HepG2 (cell line): ENCODE data around the gene P2RY2. TPM values are rescaled to one million over a fixed set of nuclear protein-coding genes. Genes with fewer than 3 reads are reported as not detected.
A peak's percentile ranks its signal among the peaks of the same experiment; 100 is the strongest.

Experiments
- ATAC-seq: fragments of 200-7000 bp; cut with Tn5 transposase; 3 replicates; pipeline ENCODE4 v1.9.1; 2020; ENCODE audit warnings: mild to moderate bottlenecking, moderate library complexity
- BruUV-seq: library from RNA; stranded (reverse); fragments of 400-500 nt; replicated peaks from 2 replicates; lab custom pipeline; 2021; lab: Mats Ljungman, UMichigan
- CTCF ChIA-PET: fragments of 300-600 bp; formaldehyde crosslinking; extraction: SDS; loops from one replicate; lab custom pipeline; 2021; ENCODE audit warnings: low total read pairs, inconsistent platforms, low intra/inter-chr PET ratio; lab: Yijun Ruan, JAX
- POLR2A ChIA-PET: fragments of 350-600 bp; sonication (Branson Sonifier 250); formaldehyde crosslinking; loops from one replicate; lab custom pipeline; 2020; ENCODE audit warnings: antibody characterized with exemption, inconsistent platforms; lab: Yijun Ruan, JAX
- DNase-seq: peaks from one replicate; pipeline ENCODE4 v3.0.0-alpha.2; 2015; ENCODE audit warnings: low spot score
- FAIRE-seq: peaks from 3 replicates; lab custom pipeline; 2011; peaks lifted over from hg19 to GRCh38; lab: Jason Lieb, UNC
- H2AFZ ChIP-seq: one replicate; pipeline ENCODE4 v1.6.1; 2011; ENCODE audit warnings: low read length, inconsistent platforms
- H3K27ac ChIP-seq: fragments of 300-600 bp; 3 replicates; pipeline ENCODE4 v1.8.0; 2011; ENCODE audit warnings: mixed run types, mild to moderate bottlenecking, mixed read lengths, low read length, inconsistent platforms; ENCODE audit not compliant: insufficient read depth; ENCODE audit errors: extremely low read length
- H3K27me3 ChIP-seq, 2 experiments: fragments of 200-600 bp in 1 of 2; 2 replicates in 1 of 2; 3 replicates in 1 of 2; pipeline versions ENCODE4 v1.6.0 to v1.8.0; 2011; ENCODE audit warnings: low read length in 2 of 2, mild to moderate bottlenecking in 2 of 2, moderate library complexity in 2 of 2, inconsistent platforms in 1 of 2; ENCODE audit not compliant: insufficient read depth in 2 of 2, control insufficient read depth in 1 of 2
- H3K36me3 ChIP-seq, 2 experiments: fragments of 200-600 bp in 1 of 2; replicated peaks in 1 of 2; 2 replicates in 1 of 2; 3 replicates in 1 of 2; pipeline versions ENCODE4 v1.5.1 to v1.8.0; 2011; ENCODE audit warnings: low read length in 2 of 2, inconsistent platforms in 1 of 2; ENCODE audit not compliant: insufficient read depth in 2 of 2, control insufficient read depth in 1 of 2
- H3K4me1 ChIP-seq: 2 replicates; pipeline ENCODE4 v1.5.1; 2012; ENCODE audit warnings: low read length, inconsistent platforms; ENCODE audit not compliant: insufficient read depth
- H3K4me2 ChIP-seq: 2 replicates; pipeline ENCODE4 v1.6.0; 2011; ENCODE audit warnings: low read depth, low read length, inconsistent platforms
- H3K4me3 ChIP-seq, 3 experiments: fragments of 200-600 bp in 1 of 3; sonication (generic), shearing (Covaris generic) in 1 of 3; replicated peaks in 1 of 3; 2 replicates each; pipeline ENCODE4 v1.5.1; 2011 to 2016; ENCODE audit warnings: low read length in 3 of 3, inconsistent platforms in 2 of 3, low read depth in 2 of 3, mild to moderate bottlenecking in 2 of 3, control low read depth in 1 of 3, mixed read lengths in 1 of 3; ENCODE audit not compliant: insufficient read depth in 1 of 3
- H3K79me2 ChIP-seq: one replicate; pipeline ENCODE4 v1.6.1; 2011; ENCODE audit warnings: low read length, inconsistent platforms; ENCODE audit not compliant: insufficient read depth
- H3K9ac ChIP-seq: 2 replicates; pipeline ENCODE4 v1.6.0; 2011; ENCODE audit warnings: mild to moderate bottlenecking, low read depth, low read length, inconsistent platforms; ENCODE audit not compliant: insufficient read depth
- H3K9me3 ChIP-seq: 2 replicates; pipeline ENCODE4 v1.5.1; 2012; ENCODE audit warnings: mild to moderate bottlenecking, low read length
- H4K20me1 ChIP-seq: 2 replicates; pipeline ENCODE4 v1.6.0; 2011; ENCODE audit warnings: inconsistent platforms, mild to moderate bottlenecking, low read length, moderate library complexity; ENCODE audit not compliant: insufficient read depth
- ETV5 ChIP-seq: IDR thresholded peaks from 2 replicates; pipeline ENCODE4 v1.6.1; 2018; ENCODE audit warnings: missing biosample characterization, missing genetic modification reagents, inconsistent platforms, borderline replicate concordance
- GTF3A ChIP-seq: sonication (generic); formaldehyde crosslinking; conservative IDR thresholded peaks from 2 replicates; pipeline ENCODE4 v1.4.0; 2020; ENCODE audit warnings: mild to moderate bottlenecking, missing genetic modification reagents
- MAFK ChIP-seq, 2 experiments: IDR thresholded peaks in 1 of 2; conservative IDR thresholded peaks in 1 of 2; 2 replicates each; pipeline ENCODE4 v1.6.1; 2011; ENCODE audit warnings: improper control_type of control experiment in 2 of 2, low read length in 2 of 2
- MYPOP ChIP-seq: sonication (generic); formaldehyde crosslinking; IDR thresholded peaks from 2 replicates; pipeline ENCODE4 v1.8.1; 2023; ENCODE audit warnings: mild to moderate bottlenecking, moderate library complexity, missing genetic modification reagents
- PAF1 ChIP-seq: IDR thresholded peaks from 2 replicates; pipeline ENCODE4 v1.6.1; 2016; ENCODE audit warnings: missing genetic modification reagents, missing compliant biosample characterization
- SKI ChIP-seq: fragments of 450-650 bp; IDR thresholded peaks from one replicate; pipeline ENCODE4 v1.6.1; 2018; ENCODE audit warnings: mild to moderate bottlenecking; ENCODE audit not compliant: partially characterized antibody
- SKIL ChIP-seq: sonication (generic); formaldehyde crosslinking; IDR thresholded peaks from 2 replicates; pipeline ENCODE4 v1.8.0; 2022; ENCODE audit warnings: missing genetic modification reagents, mild to moderate bottlenecking, moderate library complexity, borderline replicate concordance
- SNAPC5 ChIP-seq: sonication (generic); formaldehyde crosslinking; IDR thresholded peaks from 2 replicates; pipeline ENCODE4 v1.8.1; 2023; ENCODE audit warnings: mild to moderate bottlenecking, missing genetic modification reagents, borderline replicate concordance
- ZBTB8A ChIP-seq: sonication (generic); formaldehyde crosslinking; IDR thresholded peaks from 2 replicates; pipeline ENCODE4 v1.4.0; 2020; ENCODE audit warnings: mild to moderate bottlenecking, low read depth, missing genetic modification reagents, borderline replicate concordance
- ZHX2 ChIP-seq, 2 experiments: sonication (generic) in 1 of 2; formaldehyde crosslinking in 1 of 2; IDR thresholded peaks; 2 replicates each; pipeline versions ENCODE4 v1.6.1 to v1.9.0; 2014 to 2022; ENCODE audit warnings: antibody characterized with exemption in 1 of 2, borderline replicate concordance in 1 of 2, inconsistent platforms in 1 of 2, low read depth in 1 of 2, missing genetic modification reagents in 1 of 2
- ZNF740 ChIP-seq: sonication (generic); formaldehyde crosslinking; IDR thresholded peaks from 2 replicates; pipeline ENCODE4 v1.4.0; 2020; ENCODE audit warnings: missing genetic modification reagents
- WGBS: methylation state at CpG from one replicate; pipeline ENCODE4 v1.1.6; 2017; ENCODE audit warnings: low lambda C conversion rate; 5-methylcytosine and 5-hydroxymethylcytosine counted together
- in situ Hi-C: cut with HindIII; loops from 2 replicates; pipeline ENCODE4 v1.10.0; 2017; ENCODE audit warnings: low pct_unique_long_range_greater_than_20kb; ENCODE audit not compliant: extremely low pct_ligation_motif_present
- intact Hi-C: fragments of 100-400 bp; cut with micrococcal nuclease; formaldehyde crosslinking; loops from one replicate; pipeline ENCODE4 v1.10.0; 2022; ENCODE audit not compliant: unreplicated experiment
- polyA plus RNA-seq, 8 experiments: library from polyadenylated mRNA; depleted of rRNA in 3 of 8; stranded (reverse) in 7 of 8; unstranded in 1 of 8; fragments of >200 nt; fragmentation: Illumina TruSeq in 4 of 8; extraction: Trizol in 4 of 8; gene quantifications; 2 replicates each; pipeline versions ENCODE4 v1.2.1 to v1.2.3, GENCODE V29; 2011 to 2016; ENCODE audit warnings: low read depth in 4 of 8, missing spikeins in 1 of 8, mixed read lengths in 1 of 8; ENCODE audit not compliant: insufficient read depth in 1 of 8
- total RNA-seq, 5 experiments: library from RNA; depleted of rRNA; stranded (reverse); fragments of >200 nt; fragmentation: Illumina TruSeq; extraction: Trizol; gene quantifications; 2 replicates each; pipeline ENCODE4 v1.2.3, GENCODE V29; 2016; ENCODE audit warnings: low read depth in 1 of 5

P2RY2 gene
- total and polyA plus RNA-seq, 2 of the 13 experiments (the other 11 are each of a cell fraction or from before 2014, with no cell fraction given) = 0.95 to 3.1 TPM

- TF ChIP-seq PAF1 (CRISPR knock-in tag) (no peak), MYPOP (no peak), ZNF740 (no peak), ETV5 (CRISPR knock-in tag) (0 out of 2 replicates have a peak, but pooled peaks have one; percentile 20), ZBTB8A (no peak), GTF3A (CRISPR knock-in tag) (no peak), SNAPC5 (CRISPR knock-in tag) (no peak)
Measured at GRCh38 chr11:73177778-73178539, 40.1 kb upstream of the P2RY2 start (continued).

- Histone ChIP-seq H3K9me3 (no peaks in the 10 kb centered on the region), H3K79me2 (no peaks in the 10 kb centered on the region), H2AFZ (no peak overlapping the region), H3K27me3 (no peaks in the 10 kb centered on the region), H3K4me2 (no peak overlapping the region), H3K9ac (no peak overlapping the region), H3K4me1 (peaks cover 68% of the 10 kb centered on the region), H4K20me1 (no peaks in the 10 kb centered on the region), H3K27ac (no peak overlapping the region), H3K4me3 (no peak overlapping the region), H3K36me3 (no peaks in the 10 kb centered on the region)
- DNase-seq (no peak), ATAC-seq (no peak), FAIRE-seq (no peak)
- BruUV-seq = no TSS peak
- ChIA-PET POLR2A (interaction anchor here (2.1 to 4.3 kb wide), 2 partner anchors 37 to 50 kb away, joined by 6 to 133 read pairs; partner anchors contain the start of gene FCHSD2), CTCF (interaction anchor here (0.8 to 2.9 kb wide), 6 partner anchors 20 to 348 kb away, joined by 4 to 12 read pairs (median 6); partner anchors contain the start of gene FCHSD2)
- 28% methylated on average over 4 of the region's 4 CpGs for WGBS
- in situ Hi-C loops (loop anchor here (5.0 kb wide), 2 partner anchors 36 to 351 kb away; partner anchors contain the start of gene FCHSD2), intact Hi-C loops (loop anchor here (1.0 to 10.0 kb wide), 4 partner anchors 54 to 451 kb away; no protein-coding TSS in a partner anchor)
- TF ChIP-seq MAFK (conservative IDR thresholded peaks at IDR 0.05 in 1 of 2, IDR thresholded peaks at IDR 0.05 in 1 of 2; ENCODE audit: low read length in 2 of 2) (no peak), SKI (no peak), SKIL (CRISPR knock-in tag) (no peak), ZHX2 (IDR thresholded peaks at IDR 0.05; ENCODE audit: low read depth) (no peak), ZHX2 (CRISPR knock-in tag; IDR thresholded peaks at IDR 0.05; ENCODE audit: borderline replicate concordance) (no peak)
Measured at GRCh38 chr11:73178681-73179080, 39.4 kb upstream of the P2RY2 start.
